SK-N-SH (cell line): ENCODE measurements around the gene C19orf67. TPM values are rescaled to one million over a fixed set of nuclear protein-coding genes. Genes with fewer than 3 reads are reported as not detected.

Experiments
- CTCF ChIA-PET: fragments of 300-600, 350-600 bp; formaldehyde crosslinking; extraction: SDS; loops from one replicate; lab custom pipeline; 2021; lab: Yijun Ruan, JAX
- POLR2A ChIA-PET: fragments of 350-600 bp; sonication (Branson Sonifier 250); formaldehyde crosslinking; extraction: SDS; loops from one replicate; lab custom pipeline; 2020; ENCODE audit warnings: antibody characterized with exemption, inconsistent platforms; lab: Yijun Ruan, JAX
- DNase-seq: peaks from one replicate; pipeline ENCODE4 v3.0.0; 2012
- H2AFZ ChIP-seq: fragments of 200-600 bp; sonication (generic); 2 replicates; pipeline ENCODE4 v1.8.1; 2016; ENCODE audit warnings: antibody characterized with exemption, mild to moderate bottlenecking, low read depth
- H3F3A ChIP-seq: fragments of 200-600 bp; sonication (generic); replicated peaks from 2 replicates; pipeline ENCODE3; 2016; ENCODE audit warnings: antibody characterized with exemption, mild to moderate bottlenecking; ENCODE audit not compliant: insufficient read depth
- H3K27ac ChIP-seq, 2 experiments: fragments of 200-500 bp in 1 of 2; fragments of 200-600 bp in 1 of 2; sonication (Bioruptor generic) in 1 of 2; sonication (generic), shearing (Covaris generic) in 1 of 2; 2 replicates each; pipeline versions ENCODE4 v1.5.1 to v1.6.1; 2014 to 2016; ENCODE audit warnings: low read depth in 2 of 2, inconsistent platforms in 1 of 2, low read length in 1 of 2, mild to moderate bottlenecking in 1 of 2, mixed read lengths in 1 of 2
- H3K27me3 ChIP-seq: fragments of 200-600 bp; sonication (generic), shearing (Covaris generic); 2 replicates; pipeline ENCODE4 v1.6.1; 2016; ENCODE audit warnings: mixed run types; ENCODE audit not compliant: insufficient read depth
- H3K36me3 ChIP-seq, 2 experiments: fragments of 200-500 bp in 1 of 2; fragments of 200-600 bp in 1 of 2; sonication (Bioruptor generic) in 1 of 2; sonication (generic) in 1 of 2; replicated peaks in 1 of 2; 2 replicates each; pipeline versions ENCODE3 to v1.5.1; 2014 to 2016; ENCODE audit warnings: low read length in 1 of 2, mild to moderate bottlenecking in 1 of 2; ENCODE audit not compliant: insufficient read depth in 2 of 2, control insufficient read depth in 1 of 2
- H3K4me1 ChIP-seq, 2 experiments: fragments of 200-500 bp in 1 of 2; fragments of 200-600 bp in 1 of 2; sonication (Bioruptor generic) in 1 of 2; sonication (generic), shearing (Covaris generic) in 1 of 2; 2 replicates each; pipeline versions ENCODE4 v1.5.1 to v1.6.1; 2014 to 2016; ENCODE audit warnings: low read depth in 1 of 2, low read length in 1 of 2, mixed run types in 1 of 2; ENCODE audit not compliant: insufficient read depth in 2 of 2, control insufficient read depth in 1 of 2
- H3K4me2 ChIP-seq: fragments of 200-600 bp; sonication (generic), shearing (Covaris generic); 2 replicates; pipeline ENCODE4 v1.6.1; 2017; ENCODE audit warnings: mixed run types
- H3K4me3 ChIP-seq, 2 experiments: fragments of 200-500 bp in 1 of 2; fragments of 200-600 bp in 1 of 2; sonication (Bioruptor generic) in 1 of 2; sonication (generic), shearing (Covaris generic) in 1 of 2; 2 replicates each; pipeline versions ENCODE4 v1.5.1 to v1.8.1; 2014 to 2016; ENCODE audit warnings: low read depth in 2 of 2, inconsistent platforms in 1 of 2, low read length in 1 of 2, mild to moderate bottlenecking in 1 of 2, mixed read lengths in 1 of 2, moderate library complexity in 1 of 2
- H3K79me2 ChIP-seq: fragments of 200-600 bp; sonication (generic); 2 replicates; pipeline ENCODE4 v1.8.1; 2017; ENCODE audit warnings: mild to moderate bottlenecking; ENCODE audit not compliant: insufficient read depth
- H3K9ac ChIP-seq: fragments of 200-600 bp; sonication (generic); 2 replicates; pipeline ENCODE4 v1.6.1; 2017; ENCODE audit warnings: mixed run types
- H3K9me2 ChIP-seq: fragments of 200-600 bp; sonication (generic); 2 replicates; pipeline ENCODE4 v1.6.1; 2017; ENCODE audit warnings: mixed run types
- H3K9me3 ChIP-seq: fragments of 200-600 bp; sonication (generic); 2 replicates; pipeline ENCODE4 v1.6.1; 2017; ENCODE audit warnings: mixed run types, mild to moderate bottlenecking, moderate library complexity
- H4K20me1 ChIP-seq: fragments of 200-600 bp; sonication (generic); 2 replicates; pipeline ENCODE4 v1.6.1; 2017; ENCODE audit warnings: mild to moderate bottlenecking, mixed run types; ENCODE audit not compliant: insufficient read depth
- ELF1 ChIP-seq: IDR thresholded peaks from 2 replicates; pipeline ENCODE4 v1.4.0; 2012
- EZH2phosphoT487 ChIP-seq: fragments of 200-600 bp; sonication (generic); IDR thresholded peaks from 2 replicates; pipeline ENCODE4 v1.6.1; 2017; ENCODE audit warnings: low read depth, mixed run types, mild to moderate bottlenecking, antibody characterized with exemption, moderate library complexity, borderline replicate concordance
- FOXJ3 ChIP-seq: sonication (generic); formaldehyde crosslinking; IDR thresholded peaks from 2 replicates; pipeline ENCODE4 v1.5.1; 2020; ENCODE audit warnings: mild to moderate bottlenecking, missing genetic modification reagents
- GABPA ChIP-seq: IDR thresholded peaks from 2 replicates; pipeline ENCODE4 v1.4.0; 2012; ENCODE audit warnings: low read depth, mild to moderate bottlenecking
- GATA2 ChIP-seq: sonication (generic); formaldehyde crosslinking; IDR thresholded peaks from 2 replicates; pipeline ENCODE4 v1.5.0; 2020; ENCODE audit warnings: mild to moderate bottlenecking, missing genetic modification reagents
- JUND ChIP-seq: IDR thresholded peaks from 2 replicates; pipeline ENCODE4 v1.4.0; 2012
- NFIC ChIP-seq: IDR thresholded peaks from 2 replicates; pipeline ENCODE4 v1.4.0; 2012; ENCODE audit warnings: borderline replicate concordance
- NRF1 ChIP-seq: IDR thresholded peaks from 2 replicates; pipeline ENCODE4 v1.6.1; 2012; ENCODE audit warnings: low read depth, mild to moderate bottlenecking, low read length
- POLR2AphosphoS5 ChIP-seq: IDR thresholded peaks from 2 replicates; pipeline ENCODE4 v1.6.1; 2012; ENCODE audit warnings: low read depth, low read length
- RCOR1 ChIP-seq: fragments of 150-350 bp; IDR thresholded peaks from 2 replicates; pipeline ENCODE4 v1.6.1; 2017; ENCODE audit warnings: antibody characterized with exemption, low read length
- REST ChIP-seq: IDR thresholded peaks from 2 replicates; pipeline ENCODE4 v1.6.1; 2012; ENCODE audit warnings: mild to moderate bottlenecking, low read depth, low read length, moderate library complexity
- RFX5 ChIP-seq: IDR thresholded peaks from 2 replicates; pipeline ENCODE4 v1.6.1; 2012; ENCODE audit warnings: mild to moderate bottlenecking, improper control_type of control experiment, low read length
- TCF12 ChIP-seq: IDR thresholded peaks from 2 replicates; pipeline ENCODE4 v1.4.0; 2012
- USF1 ChIP-seq: IDR thresholded peaks from 2 replicates; pipeline ENCODE4 v1.4.0; 2012; ENCODE audit warnings: low read depth, borderline replicate concordance
- YY1 ChIP-seq: IDR thresholded peaks from 2 replicates; pipeline ENCODE4 v1.4.0; 2012; ENCODE audit warnings: low read depth, mild to moderate bottlenecking
- ZBTB33 ChIP-seq: IDR thresholded peaks from 2 replicates; pipeline ENCODE4 v1.4.0; 2012; ENCODE audit warnings: low read depth, borderline replicate concordance
- WGBS: methylation state at CpG from one replicate; pipeline ENCODE4 v1.1.6; 2017; ENCODE audit warnings: low lambda C conversion rate; 5-methylcytosine and 5-hydroxymethylcytosine counted together
- polyA plus RNA-seq, 3 experiments: library from polyadenylated mRNA; depleted of rRNA; stranded (reverse); fragments of >200 nt; gene quantifications; 2 replicates each; pipeline ENCODE4 v1.2.3, GENCODE V29; 2012
- TF ChIP-seq, protein P1 (sequence below): IDR thresholded peaks from 2 replicates; pipeline ENCODE4 v1.4.0; 2012; ENCODE audit warnings: low read depth
- TF ChIP-seq, protein P2 (sequence below): fragments of 150-350 bp; IDR thresholded peaks from 2 replicates; pipeline ENCODE4 v1.6.1; 2017; ENCODE audit warnings: antibody characterized with exemption, low read length, low read depth, borderline replicate concordance

The C19orf67 gene
- polyA plus RNA-seq, 1 of the 3 experiments (the other 2 are of a cell fraction): not detected

DNA sequence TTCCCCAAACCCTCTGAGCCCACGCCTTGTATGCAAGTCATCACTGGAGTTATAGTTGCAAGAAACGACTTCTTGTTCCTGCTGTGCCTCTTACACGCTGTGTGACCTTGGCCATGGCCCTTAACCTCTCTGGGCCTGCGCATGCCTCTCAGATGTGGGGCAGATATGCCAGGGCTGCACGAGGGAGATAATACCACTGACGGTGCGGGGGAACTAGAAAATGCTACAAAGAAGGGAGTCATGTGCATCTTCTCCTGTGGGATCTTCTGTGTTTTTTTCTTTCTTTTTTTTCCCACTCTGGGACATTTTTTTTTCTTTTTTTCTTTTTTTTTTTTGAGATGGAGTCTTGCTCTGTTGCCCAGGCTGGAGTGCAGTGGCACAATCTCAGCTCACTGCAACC is 9.3 kb upstream of the C19orf67 start:
- 93% methylated on average over 7 of the region's 7 CpGs for WGBS
- Histone ChIP-seq H3K27ac (no peak overlapping the region), H3K4me1 (peaks cover 0 to 5% of the 10 kb centered on the region in 2 experiments; a peak in 1 of 4 replicates), H3K9me3 (peaks cover 8% of the 10 kb centered on the region; the same call in 1 of the 2 replicates), H3F3A (peaks cover 9% of the 10 kb centered on the region), H3K27me3 (no peaks in the 10 kb centered on the region), H3K4me2 (no peak overlapping the region), H3K79me2 (no peaks in the 10 kb centered on the region), H3K36me3 (peaks cover 4 to 10% of the 10 kb centered on the region in 2 experiments), H3K9me2 (no peaks in the 10 kb centered on the region), H3K9ac (no peak overlapping the region), H2AFZ (no peak overlapping the region), H4K20me1 (no peaks in the 10 kb centered on the region), H3K4me3 (no peak overlapping the region)
- POLR2A ChIA-PET: interaction anchor here (0.9 kb wide), 1 partner anchor 42 kb away, joined by 4 read pairs; the partner anchor contains the start of gene ASF1B
- CTCF ChIA-PET: interaction anchor here (0.9 to 1.5 kb wide), 2 partner anchors 19 to 47 kb away, joined by 3 read pairs; no protein-coding TSS in a partner anchor
- no peak for DNase-seq
- TF ChIP-seq FOXJ3 (CRISPR knock-in tag): no peak
- TF ChIP-seq, protein P1, sequence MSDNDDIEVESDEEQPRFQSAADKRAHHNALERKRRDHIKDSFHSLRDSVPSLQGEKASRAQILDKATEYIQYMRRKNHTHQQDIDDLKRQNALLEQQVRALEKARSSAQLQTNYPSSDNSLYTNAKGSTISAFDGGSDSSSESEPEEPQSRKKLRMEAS: no peak
- TF ChIP-seq EZH2phosphoT487: no peak
- no peak for TF ChIP-seq NRF1
- no peak for TF ChIP-seq NFIC
- no peak for TF ChIP-seq POLR2AphosphoS5
- no peak for TF ChIP-seq TCF12
- no peak for TF ChIP-seq ELF1
- TF ChIP-seq REST: no peak
- TF ChIP-seq ZBTB33: no peak
- TF ChIP-seq RFX5: no peak
- TF ChIP-seq, protein P2, sequence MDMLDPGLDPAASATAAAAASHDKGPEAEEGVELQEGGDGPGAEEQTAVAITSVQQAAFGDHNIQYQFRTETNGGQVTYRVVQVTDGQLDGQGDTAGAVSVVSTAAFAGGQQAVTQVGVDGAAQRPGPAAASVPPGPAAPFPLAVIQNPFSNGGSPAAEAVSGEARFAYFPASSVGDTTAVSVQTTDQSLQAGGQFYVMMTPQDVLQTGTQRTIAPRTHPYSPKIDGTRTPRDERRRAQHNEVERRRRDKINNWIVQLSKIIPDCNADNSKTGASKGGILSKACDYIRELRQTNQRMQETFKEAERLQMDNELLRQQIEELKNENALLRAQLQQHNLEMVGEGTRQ: no peak
- TF ChIP-seq YY1: no peak
- TF ChIP-seq USF1: no peak
- TF ChIP-seq GABPA: no peak
- no peak for TF ChIP-seq GATA2 (CRISPR knock-in tag)
- no peak for TF ChIP-seq RCOR1
- TF ChIP-seq JUND: no peak
